GM23338 (cell line): ENCODE data around the gene FMN2. TPM values are rescaled to one million over a fixed set of nuclear protein-coding genes. Genes with fewer than 3 reads are reported as not detected.

Source experiments
- ATAC-seq: fragments of 200-7000 bp; cut with Tn5 transposase; 3 replicates; pipeline ENCODE4 v1.9.1; 2020
- DNase-seq: peaks from one replicate; pipeline ENCODE4 v3.0.0-alpha.2; 2015; ENCODE audit warnings: low spot score
- H2AFZ ChIP-seq: fragments of 200-600 bp; sonication (generic); 2 replicates; pipeline ENCODE4 v1.8.0; 2016; ENCODE audit warnings: antibody characterized with exemption, mild to moderate bottlenecking, moderate library complexity
- H3F3A ChIP-seq: fragments of 200-600 bp; sonication (generic); replicated peaks from 2 replicates; pipeline ENCODE4 v1.8.0; 2017; ENCODE audit warnings: antibody characterized with exemption, mixed run types, low read depth
- H3K27ac ChIP-seq: fragments of 200-600 bp; sonication (generic); 2 replicates; pipeline ENCODE4 v1.6.1; 2016; ENCODE audit warnings: low read depth
- H3K27me3 ChIP-seq: fragments of 200-600 bp; sonication (generic); 2 replicates; pipeline ENCODE4 v1.8.0; 2016; ENCODE audit warnings: mild to moderate bottlenecking, mixed run types, moderate library complexity; ENCODE audit not compliant: insufficient read depth
- H3K36me3 ChIP-seq: fragments of 200-600 bp; sonication (generic); 2 replicates; pipeline ENCODE4 v1.8.0; 2016; ENCODE audit warnings: mild to moderate bottlenecking; ENCODE audit not compliant: insufficient read depth
- H3K4me1 ChIP-seq: fragments of 200-600 bp; sonication (generic); 2 replicates; pipeline ENCODE4 v1.8.0; 2016; ENCODE audit warnings: mild to moderate bottlenecking, moderate library complexity; ENCODE audit not compliant: insufficient read depth
- H3K4me2 ChIP-seq: fragments of 200-600 bp; sonication (generic); 2 replicates; pipeline ENCODE4 v1.7.1; 2017; ENCODE audit warnings: mixed run types
- H3K4me3 ChIP-seq: fragments of 200-600 bp; sonication (generic); 2 replicates; pipeline ENCODE4 v1.6.1; 2016; ENCODE audit warnings: mixed run types
- H3K79me2 ChIP-seq: fragments of 200-600 bp; sonication (generic); replicated peaks from 2 replicates; pipeline ENCODE4 v1.8.0; 2017; ENCODE audit warnings: mild to moderate bottlenecking; ENCODE audit not compliant: insufficient read depth
- H3K9me2 ChIP-seq: fragments of 200-600 bp; sonication (generic); 2 replicates; pipeline ENCODE4 v1.8.0; 2017; ENCODE audit not compliant: insufficient read depth
- H4K20me1 ChIP-seq: fragments of 200-600 bp; sonication (generic); replicated peaks from 2 replicates; pipeline ENCODE4 v1.8.0; 2017; ENCODE audit warnings: mild to moderate bottlenecking; ENCODE audit not compliant: insufficient read depth
- H3K27ac Mint-ChIP-seq: 2 replicates; pipeline ENCODE4 v1.8.0; 2020; ENCODE audit warnings: inconsistent platforms, mild to moderate bottlenecking, moderate library complexity, mixed read lengths
- H3K27me3 Mint-ChIP-seq: 3 replicates; pipeline ENCODE4 v1.8.0; 2022; ENCODE audit warnings: low read depth, mild to moderate bottlenecking, moderate library complexity, mixed read lengths, inconsistent platforms; ENCODE audit not compliant: insufficient read depth, poor library complexity
- H3K36me3 Mint-ChIP-seq: 3 replicates; pipeline ENCODE4 v1.8.0; 2021; ENCODE audit warnings: low read depth, mild to moderate bottlenecking, inconsistent platforms, moderate library complexity, mixed read lengths
- H3K4me1 Mint-ChIP-seq: 3 replicates; pipeline ENCODE4 v1.8.0; 2020; ENCODE audit warnings: mild to moderate bottlenecking, inconsistent platforms, mixed read lengths
- H3K4me3 Mint-ChIP-seq: 3 replicates; pipeline ENCODE4 v1.8.0; 2021; ENCODE audit warnings: moderate library complexity, mild to moderate bottlenecking, inconsistent platforms, mixed read lengths
- H3K9me3 Mint-ChIP-seq: 3 replicates; pipeline ENCODE4 v1.8.0; 2020; ENCODE audit warnings: moderate library complexity, mild to moderate bottlenecking, inconsistent platforms, mixed read lengths
- CTCF ChIP-seq, 2 experiments: fragments of 200-600 bp in 1 of 2; sonication (generic) in 1 of 2; conservative IDR thresholded peaks; 2 replicates each; pipeline versions ENCODE4 v1.5.1 to v1.6.1; 2016 to 2017; ENCODE audit warnings: antibody characterized with exemption in 2 of 2, low read depth in 2 of 2, mild to moderate bottlenecking in 2 of 2, moderate library complexity in 1 of 2
- ETS1 ChIP-seq: IDR thresholded peaks from 2 replicates; pipeline ENCODE4 v1.6.1; 2016; ENCODE audit warnings: antibody characterized with exemption
- EZH2 ChIP-seq: fragments of 200-600 bp; sonication (generic); IDR thresholded peaks from one replicate; pipeline ENCODE4 v1.8.0; 2017; ENCODE audit warnings: antibody characterized with exemption, mild to moderate bottlenecking, low read depth; ENCODE audit not compliant: unreplicated experiment
- NANOG ChIP-seq: IDR thresholded peaks from 2 replicates; pipeline ENCODE4 v1.6.1; 2016; ENCODE audit warnings: antibody characterized with exemption, borderline replicate concordance
- POLR2AphosphoS5 ChIP-seq: IDR thresholded peaks from 2 replicates; pipeline ENCODE4 v1.6.1; 2016; ENCODE audit warnings: antibody characterized with exemption, low read depth
- REST ChIP-seq: IDR thresholded peaks from one replicate; pipeline ENCODE4 v1.6.1; 2018; ENCODE audit warnings: antibody characterized with exemption; ENCODE audit not compliant: unreplicated experiment
- STAT1 ChIP-seq: IDR thresholded peaks from one replicate; pipeline ENCODE4 v1.6.1; 2016; ENCODE audit warnings: antibody characterized with exemption; ENCODE audit not compliant: unreplicated experiment
- ZNF114 ChIP-seq: fragments of 250-450 bp; sonication (Bioruptor Pico); IDR thresholded peaks from 2 replicates; pipeline ENCODE4 v1.5.0; 2020; ENCODE audit warnings: mild to moderate bottlenecking, moderate library complexity
- ZNF331 ChIP-seq: fragments of 250-450 bp; sonication (Bioruptor Pico); IDR thresholded peaks from 2 replicates; pipeline ENCODE4 v1.5.0; 2020; ENCODE audit warnings: low read depth, mild to moderate bottlenecking, moderate library complexity
- polyA plus RNA-seq: library from polyadenylated mRNA; unstranded; fragments of >200 nt; fragmentation: Nextera tagmentation; extraction: Ambion mirVana; gene quantifications from 2 replicates; pipeline ENCODE4 v1.2.1, GENCODE V29; 2016
- total RNA-seq: library from RNA; depleted of rRNA; stranded (reverse); fragments of >200 nt; shearing (Covaris generic); gene quantifications from 2 replicates; pipeline ENCODE4 v1.2.3, GENCODE V29; 2014

The FMN2 gene
- total and polyA plus RNA-seq, 2 experiments from 2014 or later = 1.5 to 2.5 TPM

- H3K27ac Mint-ChIP-seq = no peak overlapping the region
- H3K4me1 Mint-ChIP-seq = peaks cover 16% of the 10 kb centered on the region
- 0 out of 2 replicates have a peak, but pooled peaks cover 3% of the 10 kb centered on the region for H3K9me2 ChIP-seq
- no peaks in the 10 kb centered on the region for H3F3A ChIP-seq
- no peaks in the 10 kb centered on the region for H4K20me1 ChIP-seq
- no peak overlapping the region for H3K27ac ChIP-seq
- no peaks in the 10 kb centered on the region for H3K36me3 Mint-ChIP-seq
- H3K4me2 ChIP-seq = no peak overlapping the region
- no peak overlapping the region for H2AFZ ChIP-seq
- H3K4me1 ChIP-seq = peaks cover 15% of the 10 kb centered on the region
- H3K27me3 ChIP-seq = no peaks in the 10 kb centered on the region
- no peaks in the 10 kb centered on the region for H3K36me3 ChIP-seq
- H3K4me3 ChIP-seq = no peak overlapping the region
- TF ChIP-seq STAT1 = no peak
- TF ChIP-seq POLR2AphosphoS5 = no peak
- TF ChIP-seq ETS1 = no peak
- TF ChIP-seq EZH2 = no peak
- no peak for TF ChIP-seq ZNF114
- TF ChIP-seq NANOG = no peak
- TF ChIP-seq ZNF331 = no peak
- DNase-seq (no peak), ATAC-seq (no peak)
- H3K79me2 ChIP-seq = no peaks in the 10 kb centered on the region
- H3K9me3 Mint-ChIP-seq = no peaks in the 10 kb centered on the region
- H3K4me3 Mint-ChIP-seq = no peak overlapping the region
- H3K27me3 Mint-ChIP-seq = no peaks in the 10 kb centered on the region
Observed at GRCh38 chr1:240054109-240054701, 37.5 kb upstream of the FMN2 start.

- Histone ChIP-seq H3K4me2 (peak overlapping the region; percentile 65; the same call in 1 of the 2 replicates), H3K4me1 (peaks cover 15% of the 10 kb centered on the region), H3K4me3 (no peak overlapping the region), H3K36me3 (no peaks in the 10 kb centered on the region), H3F3A (no peaks in the 10 kb centered on the region), H3K9me2 (0 out of 2 replicates have a peak, but pooled peaks cover 3% of the 10 kb centered on the region), H3K27me3 (no peaks in the 10 kb centered on the region), H3K27ac (no peak overlapping the region), H2AFZ (peak overlapping the region; percentile 44; the same call in 1 of the 2 replicates), H3K79me2 (no peaks in the 10 kb centered on the region), H4K20me1 (no peaks in the 10 kb centered on the region)
- DNase-seq (no peak), ATAC-seq (no peak)
- Mint-ChIP-seq H3K27me3 (no peaks in the 10 kb centered on the region), H3K36me3 (no peaks in the 10 kb centered on the region), H3K27ac (0 out of 2 replicates have a peak overlapping the region, but pooled peaks have one; percentile 12), H3K4me1 (peaks cover 16% of the 10 kb centered on the region), H3K4me3 (no peak overlapping the region), H3K9me3 (no peaks in the 10 kb centered on the region)
- TF ChIP-seq REST = no peak
- TF ChIP-seq CTCF (conservative IDR thresholded peaks at IDR 0.05; ENCODE audit: low read depth in 2 of 2) = no peak
- TF ChIP-seq NANOG = no peak
- TF ChIP-seq ETS1 = no peak
- TF ChIP-seq ZNF331 = no peak
- TF ChIP-seq POLR2AphosphoS5 = no peak
Observed at GRCh38 chr1:240055936-240056335, 35.7 kb upstream of the FMN2 start.
